ENCODE data around the gene SH3D19.

SH3D19 gene

DNA sequence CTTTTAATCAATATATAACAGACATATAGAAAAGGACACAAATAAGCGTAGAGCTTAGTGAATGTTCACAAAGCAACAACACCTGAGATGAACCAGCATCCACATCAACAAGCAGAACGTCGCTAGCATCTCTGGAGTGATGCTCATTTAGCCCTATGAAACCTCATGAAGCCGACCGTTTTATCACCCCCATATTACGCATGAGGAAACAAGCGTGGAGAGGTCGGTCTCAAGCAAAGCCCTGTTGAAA, 226.5 kb downstream of the SH3D19 start:
- no peak for DNase-seq (ENCODE audit: low spot score)
- in situ Hi-C loops (cut with MboI; ENCODE audit: low pct_unique_long_range_greater_than_20kb, low sequenced_read_pairs, unreplicated experiment) = no loop called here
- TF ChIP-seq, protein P1, sequence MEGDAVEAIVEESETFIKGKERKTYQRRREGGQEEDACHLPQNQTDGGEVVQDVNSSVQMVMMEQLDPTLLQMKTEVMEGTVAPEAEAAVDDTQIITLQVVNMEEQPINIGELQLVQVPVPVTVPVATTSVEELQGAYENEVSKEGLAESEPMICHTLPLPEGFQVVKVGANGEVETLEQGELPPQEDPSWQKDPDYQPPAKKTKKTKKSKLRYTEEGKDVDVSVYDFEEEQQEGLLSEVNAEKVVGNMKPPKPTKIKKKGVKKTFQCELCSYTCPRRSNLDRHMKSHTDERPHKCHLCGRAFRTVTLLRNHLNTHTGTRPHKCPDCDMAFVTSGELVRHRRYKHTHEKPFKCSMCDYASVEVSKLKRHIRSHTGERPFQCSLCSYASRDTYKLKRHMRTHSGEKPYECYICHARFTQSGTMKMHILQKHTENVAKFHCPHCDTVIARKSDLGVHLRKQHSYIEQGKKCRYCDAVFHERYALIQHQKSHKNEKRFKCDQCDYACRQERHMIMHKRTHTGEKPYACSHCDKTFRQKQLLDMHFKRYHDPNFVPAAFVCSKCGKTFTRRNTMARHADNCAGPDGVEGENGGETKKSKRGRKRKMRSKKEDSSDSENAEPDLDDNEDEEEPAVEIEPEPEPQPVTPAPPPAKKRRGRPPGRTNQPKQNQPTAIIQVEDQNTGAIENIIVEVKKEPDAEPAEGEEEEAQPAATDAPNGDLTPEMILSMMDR (IDR thresholded peaks at IDR 0.05; ENCODE audit: extremely low read depth, insufficient read depth, missing control alignments) = no peak

DNA sequence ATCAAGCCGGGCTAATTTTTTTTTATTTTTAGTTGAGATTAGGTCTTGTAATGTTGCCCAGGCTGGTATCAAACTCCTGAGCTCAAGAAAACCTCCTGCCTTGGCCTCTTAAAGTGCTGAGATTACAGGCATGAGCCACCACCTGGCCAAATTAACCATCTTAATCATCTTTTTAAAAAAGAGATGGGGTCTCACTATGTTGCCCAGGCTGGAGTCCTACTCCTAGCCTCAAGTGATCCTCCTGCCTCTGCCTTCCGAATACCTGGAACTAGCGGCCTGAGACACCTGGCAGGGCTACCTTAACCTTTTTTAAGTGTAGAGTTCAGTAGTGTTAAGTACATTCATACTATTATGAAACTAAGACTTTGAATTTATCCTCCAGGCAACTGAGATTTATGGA, 227.6 kb downstream of the SH3D19 start:
- TF ChIP-seq, protein P1 (IDR thresholded peaks at IDR 0.05; ENCODE audit: extremely low read depth, insufficient read depth, missing control alignments) = no peak
- in situ Hi-C loops (cut with MboI; ENCODE audit: low pct_unique_long_range_greater_than_20kb, low sequenced_read_pairs, unreplicated experiment) = no loop called here
- DNase-seq (ENCODE audit: low spot score) = no peak

DNA sequence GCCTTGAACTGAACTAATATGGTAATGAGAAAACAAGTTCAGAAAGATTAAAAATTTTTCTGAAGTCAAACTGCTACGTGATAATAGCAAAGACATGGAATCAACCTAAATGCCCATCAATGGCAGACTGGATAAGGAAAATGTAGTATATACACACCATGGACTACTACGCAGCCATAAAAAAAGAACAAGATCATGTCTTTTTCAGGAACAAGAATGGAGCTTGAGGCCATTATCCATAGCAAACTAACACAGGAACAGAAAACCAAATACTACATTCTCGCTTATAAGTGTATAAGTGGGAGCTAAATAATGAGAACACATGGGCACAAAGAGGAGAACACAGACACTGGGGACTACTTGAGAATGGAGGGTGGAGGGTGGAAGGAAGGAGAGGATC, 230.3 kb downstream of the SH3D19 start:
- TF ChIP-seq, protein P1 (IDR thresholded peaks at IDR 0.05; ENCODE audit: extremely low read depth, insufficient read depth, missing control alignments) = no peak
- in situ Hi-C loops (cut with MboI; ENCODE audit: low pct_unique_long_range_greater_than_20kb, low sequenced_read_pairs, unreplicated experiment) = no loop called here

DNA sequence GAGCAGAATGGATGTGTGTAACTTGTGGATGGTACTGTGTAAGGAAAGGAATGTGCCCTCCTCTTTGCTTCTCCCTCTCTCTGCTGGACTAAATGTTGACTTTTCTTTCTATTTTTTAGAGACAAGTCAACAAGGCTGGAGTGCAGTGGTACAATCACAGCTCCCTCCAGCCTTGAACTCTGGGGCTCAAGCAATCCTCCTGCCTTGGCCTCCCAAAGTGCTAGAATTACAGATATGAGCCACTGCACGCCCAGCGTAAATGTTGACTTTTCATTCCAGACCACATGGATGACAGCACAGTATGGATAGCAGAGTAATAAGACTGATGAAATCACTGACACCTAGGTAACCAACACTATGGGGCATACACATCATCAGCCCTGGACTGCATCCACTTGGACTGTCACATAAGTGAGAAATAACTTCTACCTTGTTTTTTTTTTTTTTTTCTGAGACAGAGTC, 231.1 kb downstream of the SH3D19 start:
- TF ChIP-seq, protein P1 (IDR thresholded peaks at IDR 0.05; ENCODE audit: extremely low read depth, insufficient read depth, missing control alignments) = no peak
- DNase-seq (ENCODE audit: low spot score) = no peak
- in situ Hi-C loops (cut with MboI; ENCODE audit: low pct_unique_long_range_greater_than_20kb, low sequenced_read_pairs, unreplicated experiment) = no loop called here

More for the DNA sequence above, 230.3 kb downstream of the SH3D19 start:
- no peak for DNase-seq (ENCODE audit: low spot score)

DNA sequence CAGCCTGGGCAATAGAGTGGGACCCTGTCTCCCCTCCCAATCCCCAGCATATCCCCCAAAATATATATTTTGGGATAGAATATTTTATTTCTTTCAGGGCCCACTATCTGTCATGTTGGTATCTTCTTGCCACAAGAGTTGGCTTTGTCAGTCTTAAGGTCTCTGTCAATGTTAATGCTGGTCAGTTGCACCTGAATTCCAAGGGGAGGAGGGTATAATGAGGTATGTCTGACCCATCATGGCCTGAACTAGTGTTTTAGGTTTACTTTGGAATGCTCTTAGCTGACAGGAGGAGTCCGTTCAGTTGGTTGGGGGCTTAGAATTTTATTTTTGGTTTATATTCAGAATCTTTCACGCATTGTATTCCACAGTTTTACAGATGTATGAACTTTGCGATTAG, 232.2 kb downstream of the SH3D19 start:
- in situ Hi-C loops (cut with MboI; ENCODE audit: low pct_unique_long_range_greater_than_20kb, low sequenced_read_pairs, unreplicated experiment) = no loop called here
- TF ChIP-seq, protein P1 (IDR thresholded peaks at IDR 0.05; ENCODE audit: extremely low read depth, insufficient read depth, missing control alignments) = no peak

DNA sequence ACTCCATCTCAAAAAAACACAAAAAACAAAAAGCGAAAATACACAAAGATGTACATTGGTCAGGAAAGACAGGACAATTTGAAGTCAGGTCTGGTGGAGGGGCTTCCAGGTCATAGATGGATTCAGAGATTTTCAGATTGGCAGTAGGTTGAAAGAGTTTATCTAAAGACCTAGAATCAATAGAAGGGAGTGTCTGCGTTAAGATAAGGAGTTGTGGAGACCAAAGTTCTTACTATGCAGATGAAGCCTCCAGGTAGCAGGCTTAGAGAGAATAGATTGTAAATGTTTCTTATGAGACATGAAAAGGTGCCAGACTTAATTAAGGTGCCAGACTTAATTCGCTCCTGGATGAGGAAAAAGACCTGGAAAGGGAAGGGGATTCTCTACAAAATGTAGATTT, 232.9 kb downstream of the SH3D19 start:
- TF ChIP-seq, protein P1 (IDR thresholded peaks at IDR 0.05; ENCODE audit: extremely low read depth, insufficient read depth, missing control alignments) = no peak
- no peak for DNase-seq (ENCODE audit: low spot score)
- in situ Hi-C loops (cut with MboI; ENCODE audit: low pct_unique_long_range_greater_than_20kb, low sequenced_read_pairs, unreplicated experiment) = no loop called here

More for the DNA sequence above, 232.2 kb downstream of the SH3D19 start:
- DNase-seq (ENCODE audit: low spot score) = no peak

DNA sequence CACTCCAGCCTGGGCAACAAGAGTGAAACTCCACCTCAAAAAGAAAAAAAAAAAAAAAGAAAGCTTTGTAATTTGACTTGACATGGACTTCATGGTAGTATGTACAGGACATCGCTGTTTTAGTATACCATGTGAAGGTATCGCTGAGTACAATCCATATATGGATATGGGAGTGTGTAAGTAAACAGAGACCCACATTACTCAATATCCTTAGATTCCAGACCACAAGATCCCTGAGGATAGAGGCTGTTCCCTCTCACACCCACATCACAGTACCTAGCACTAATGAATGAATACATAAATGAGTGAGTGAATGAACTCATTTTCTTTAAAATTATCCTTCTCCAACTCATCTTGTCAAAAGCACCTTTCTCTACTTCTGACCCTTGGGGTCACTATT, 234.4 kb downstream of the SH3D19 start:
- TF ChIP-seq, protein P1 (IDR thresholded peaks at IDR 0.05; ENCODE audit: extremely low read depth, insufficient read depth, missing control alignments) = no peak
- in situ Hi-C loops (cut with MboI; ENCODE audit: low pct_unique_long_range_greater_than_20kb, low sequenced_read_pairs, unreplicated experiment) = no loop called here
- no peak for DNase-seq (ENCODE audit: low spot score)
